Thyroid gland (tissue), 4 donors: ENCODE results near the gene GTF3C4. TPM values are rescaled to one million over a fixed set of nuclear protein-coding genes. Genes with fewer than 3 reads are reported as not detected.
"Not testable (repeated sequence)": the region's sequence is repeated elsewhere in the genome, so short reads cannot be mapped to it uniquely, and the experiment has no call there.

Experiments used
- DNase-seq, 2 donors: peaks; one replicate each; pipeline ENCODE4 v3.0.0-alpha.2; 2019
- H3K27ac ChIP-seq, 3 donors: fragments of 200-600 bp; sonication (generic); 1 replicate in 2 of 3; 2 replicates in 1 of 3; pipeline ENCODE4 v1.5.1; 2016 to 2019; ENCODE audit warnings: mild to moderate bottlenecking in 1 of 3, moderate library complexity in 1 of 3
- H3K27me3 ChIP-seq: fragments of 200-600 bp; sonication (generic); one replicate; pipeline ENCODE4 v1.5.1; 2019
- H3K36me3 ChIP-seq, 2 donors: fragments of 200-600 bp; sonication (generic); one replicate each; pipeline ENCODE4 v1.5.1; 2016 to 2019
- H3K4me1 ChIP-seq, 2 donors: fragments of 200-600 bp; sonication (generic); one replicate each; pipeline ENCODE4 v1.5.1; 2017 to 2019
- H3K4me3 ChIP-seq, 3 donors: fragments of 200-600 bp; sonication (generic); replicated peaks in 1 of 3; 1 replicate in 2 of 3; 2 replicates in 1 of 3; pipeline ENCODE4 v1.5.1; 2016; ENCODE audit warnings: mild to moderate bottlenecking in 1 of 3
- H3K9me3 ChIP-seq: fragments of 200-600 bp; sonication (generic); one replicate; pipeline ENCODE4 v1.5.1; 2017
- POLR2A ChIP-seq, 2 donors: fragments of 450-650 bp; IDR thresholded peaks; one replicate each; pipeline ENCODE4 v1.6.1; 2017; ENCODE audit warnings: antibody characterized with exemption in 2 of 2, mild to moderate bottlenecking in 2 of 2, moderate library complexity in 1 of 2
- WGBS, 2 donors: methylation state at CpG; one replicate each; pipeline ENCODE4 v1.1.5; 2017; 5-methylcytosine and 5-hydroxymethylcytosine counted together
- intact Hi-C: fragments of 100-400 bp; cut with DNase I; formaldehyde crosslinking; loops from one replicate; pipeline ENCODE4 v1.15.1; 2023
- total RNA-seq, 4 donors: library from RNA; depleted of rRNA; stranded (reverse); fragments of >200 nt; gene quantifications; one replicate each; pipeline ENCODE4 v1.2.3, GENCODE V29; 2016
- TF ChIP-seq, protein P1 (sequence below), 6 experiments: fragments of 200-600 bp in 3 of 6; fragments of 450-650 bp in 3 of 6; sonication (generic) in 3 of 6; IDR thresholded peaks; one replicate each; pipeline ENCODE4 v1.5.1; 2016 to 2019; ENCODE audit warnings: antibody characterized with exemption in 6 of 6, mild to moderate bottlenecking in 2 of 6, inconsistent platforms in 1 of 6, moderate library complexity in 1 of 6

GTF3C4 gene
- total RNA-seq, 4 donors from 2014 or later, result 20.5 to 25.0 (median 22.1) TPM

DNA sequence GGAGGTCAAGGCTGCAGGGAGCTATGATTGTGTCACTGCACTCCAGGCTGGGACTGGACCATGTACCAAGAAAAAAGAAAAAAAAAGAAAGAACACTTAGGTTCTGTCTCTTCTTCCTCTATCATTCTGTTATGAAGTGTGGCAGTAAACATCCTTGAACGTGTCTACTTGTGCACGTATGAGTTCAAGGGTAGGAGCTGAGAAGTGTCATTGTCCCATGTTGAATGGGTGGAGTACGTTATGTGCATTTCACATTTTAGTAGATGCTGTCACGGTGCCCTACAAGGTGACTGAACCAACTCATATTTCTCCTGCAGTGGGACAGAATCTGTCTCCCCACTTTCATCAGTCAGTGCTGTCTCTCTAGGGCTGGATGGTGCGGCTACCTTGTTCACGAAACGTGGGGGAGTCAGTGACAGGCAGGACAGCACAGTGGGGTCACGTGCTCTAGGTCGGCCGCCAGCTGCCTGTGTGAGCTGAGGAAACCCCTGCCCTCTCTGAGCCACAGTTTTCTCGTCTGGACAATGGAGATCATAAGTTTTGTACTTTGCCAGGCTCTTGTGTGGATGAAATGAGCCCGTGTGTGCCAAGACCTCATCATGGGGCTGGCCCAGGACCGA is 47.2 kb downstream of the GTF3C4 start:
- intact Hi-C loops, result no loop called here
- H3K27ac ChIP-seq, result no peak overlapping the region
- H3K9me3 ChIP-seq, result no peaks in the 10 kb centered on the region
- no peaks in the 10 kb centered on the region for H3K4me1 ChIP-seq
- TF ChIP-seq, protein P1, sequence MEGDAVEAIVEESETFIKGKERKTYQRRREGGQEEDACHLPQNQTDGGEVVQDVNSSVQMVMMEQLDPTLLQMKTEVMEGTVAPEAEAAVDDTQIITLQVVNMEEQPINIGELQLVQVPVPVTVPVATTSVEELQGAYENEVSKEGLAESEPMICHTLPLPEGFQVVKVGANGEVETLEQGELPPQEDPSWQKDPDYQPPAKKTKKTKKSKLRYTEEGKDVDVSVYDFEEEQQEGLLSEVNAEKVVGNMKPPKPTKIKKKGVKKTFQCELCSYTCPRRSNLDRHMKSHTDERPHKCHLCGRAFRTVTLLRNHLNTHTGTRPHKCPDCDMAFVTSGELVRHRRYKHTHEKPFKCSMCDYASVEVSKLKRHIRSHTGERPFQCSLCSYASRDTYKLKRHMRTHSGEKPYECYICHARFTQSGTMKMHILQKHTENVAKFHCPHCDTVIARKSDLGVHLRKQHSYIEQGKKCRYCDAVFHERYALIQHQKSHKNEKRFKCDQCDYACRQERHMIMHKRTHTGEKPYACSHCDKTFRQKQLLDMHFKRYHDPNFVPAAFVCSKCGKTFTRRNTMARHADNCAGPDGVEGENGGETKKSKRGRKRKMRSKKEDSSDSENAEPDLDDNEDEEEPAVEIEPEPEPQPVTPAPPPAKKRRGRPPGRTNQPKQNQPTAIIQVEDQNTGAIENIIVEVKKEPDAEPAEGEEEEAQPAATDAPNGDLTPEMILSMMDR (IDR thresholded peaks at IDR 0.05), result no peak
- no peak for TF ChIP-seq POLR2A (IDR thresholded peaks at IDR 0.05)
- no peak overlapping the region for H3K4me3 ChIP-seq
- no peaks in the 10 kb centered on the region for H3K27me3 ChIP-seq
- no peaks in the 10 kb centered on the region for H3K36me3 ChIP-seq
- 71 to 74% methylated on average over 12 to 13 of the region's 13 CpGs for WGBS, 2 donors
- no peak for DNase-seq

DNA sequence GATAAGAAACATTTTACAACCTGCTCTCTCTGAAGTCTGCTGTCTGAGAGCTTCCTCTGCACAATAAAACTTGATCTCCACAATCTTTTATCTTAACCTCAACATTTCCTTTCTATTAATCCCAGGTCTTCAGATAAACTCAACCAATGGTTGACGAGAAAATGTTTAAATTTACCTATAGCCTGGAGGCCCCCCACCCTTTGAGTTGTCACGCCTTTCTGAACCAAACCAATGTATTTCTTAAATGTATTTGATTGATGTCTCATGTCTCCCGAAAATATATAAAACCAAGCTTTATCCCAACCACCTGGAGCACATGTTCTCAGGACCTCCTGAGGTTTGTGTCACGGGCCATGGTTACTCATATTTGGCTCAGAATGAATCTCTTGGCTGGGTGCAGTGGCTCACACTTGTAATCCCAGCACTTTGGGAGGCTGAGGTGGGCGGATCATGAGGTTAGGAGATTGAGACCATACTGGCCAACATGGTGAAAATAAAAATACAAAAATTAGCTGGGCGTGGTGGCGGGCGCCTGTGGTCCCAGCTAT is 48.2 kb downstream of the GTF3C4 start:
- H3K9me3 ChIP-seq, H3K4me3 ChIP-seq, H3K4me1 ChIP-seq, intact Hi-C loops, H3K27ac ChIP-seq, DNase-seq, H3K27me3 ChIP-seq, H3K36me3 ChIP-seq: not testable (repeated sequence)
- WGBS, 2 donors, result 81 to 86% methylated on average over 8 of the region's 8 CpGs

DNA sequence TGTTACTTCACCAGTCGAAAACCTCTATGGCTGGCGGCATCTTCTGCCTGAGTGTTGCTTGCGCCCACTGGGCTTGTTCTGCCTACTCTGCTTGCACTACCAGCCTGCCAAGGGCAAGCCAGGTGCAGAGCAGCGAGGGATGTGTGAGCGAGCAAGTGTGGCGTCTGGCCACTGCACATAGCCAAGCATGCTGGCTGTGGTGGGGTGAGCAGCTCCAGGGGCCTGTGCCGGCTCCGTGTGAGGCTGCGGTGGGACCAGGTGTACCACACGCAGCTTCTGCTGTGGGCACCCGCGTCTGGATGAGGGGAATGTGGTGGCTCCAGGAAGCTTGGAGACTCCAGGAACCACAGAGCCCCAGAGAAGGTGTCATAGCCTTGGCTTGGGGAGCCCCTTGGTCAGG is 51.4 kb downstream of the GTF3C4 start:
- Histone ChIP-seq H3K27me3 (no peaks in the 10 kb centered on the region), H3K4me1 (no peaks in the 10 kb centered on the region), H3K9me3 (no peaks in the 10 kb centered on the region), H3K36me3 (no peaks in the 10 kb centered on the region), H3K4me3 (no peak overlapping the region), H3K27ac (no peak overlapping the region)
- TF ChIP-seq, protein P1 (IDR thresholded peaks at IDR 0.05), result no peak
- no peak for TF ChIP-seq POLR2A (IDR thresholded peaks at IDR 0.05)
- WGBS, 2 donors, result 86 to 91% methylated on average over 10 to 11 of the region's 12 CpGs
- intact Hi-C loops, result no loop called here
- DNase-seq, result no peak

DNA sequence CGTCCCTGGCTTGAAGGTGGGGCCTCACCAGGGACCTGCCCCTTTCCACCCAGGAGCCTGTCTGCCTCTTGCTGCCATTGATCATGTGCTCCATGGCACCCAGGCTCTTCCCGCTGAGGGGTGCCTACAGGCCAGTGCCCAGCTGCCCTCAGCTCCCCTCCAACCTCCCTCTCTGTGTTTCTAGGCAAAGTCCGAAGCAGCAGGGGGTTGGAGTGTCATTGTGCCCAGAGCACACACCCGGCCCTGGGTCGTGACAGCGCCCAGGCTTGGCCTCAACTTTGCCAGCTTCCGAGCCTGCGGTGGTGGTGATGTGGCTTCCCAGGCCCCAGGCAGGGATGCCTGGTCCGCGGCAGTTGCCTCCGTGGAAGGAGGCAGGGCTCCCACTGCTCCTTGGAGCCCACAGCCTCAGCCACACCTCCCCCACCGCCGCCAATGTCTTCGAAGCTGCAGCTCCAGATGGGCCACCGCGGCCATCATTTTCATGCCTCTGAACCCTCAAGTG is 52.4 kb downstream of the GTF3C4 start:
- no peak overlapping the region for H3K4me3 ChIP-seq
- no peaks in the 10 kb centered on the region for H3K9me3 ChIP-seq
- H3K36me3 ChIP-seq, result no peaks in the 10 kb centered on the region
- WGBS, 2 donors, result 74 to 83% methylated on average over 8 to 13 of the region's 16 CpGs
- H3K4me1 ChIP-seq, result no peaks in the 10 kb centered on the region
- TF ChIP-seq, protein P1 (IDR thresholded peaks at IDR 0.05), result no peak
- TF ChIP-seq POLR2A (IDR thresholded peaks at IDR 0.05), result no peak
- intact Hi-C loops, result no loop called here
- H3K27me3 ChIP-seq, result no peaks in the 10 kb centered on the region
- H3K27ac ChIP-seq, result no peak overlapping the region
- no peak for DNase-seq

DNA sequence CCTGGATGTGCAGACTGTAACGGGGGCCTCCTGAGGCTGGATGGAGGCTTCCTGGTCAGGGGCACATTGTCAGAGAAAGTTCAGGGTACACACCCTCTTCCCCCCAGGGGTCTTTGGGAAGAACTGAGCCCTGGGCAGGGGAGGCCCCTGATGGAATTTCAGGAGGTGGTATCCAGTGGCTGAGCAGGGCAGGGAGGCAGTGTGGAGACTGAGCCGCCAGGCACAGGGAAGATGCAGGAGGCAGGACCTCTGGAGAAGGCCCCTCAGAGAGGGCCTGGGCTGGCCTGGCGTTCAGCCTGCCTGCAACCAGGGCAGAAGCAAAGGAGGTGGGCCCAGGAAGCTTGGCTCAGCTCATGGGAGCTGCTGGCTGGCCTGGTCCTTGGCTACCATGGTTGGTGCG is 53.5 kb downstream of the GTF3C4 start:
- no peak overlapping the region for H3K27ac ChIP-seq
- TF ChIP-seq, protein P1 (IDR thresholded peaks at IDR 0.05), result no peak
- TF ChIP-seq POLR2A (IDR thresholded peaks at IDR 0.05), result no peak
- H3K4me3 ChIP-seq, result no peak overlapping the region
- H3K27me3 ChIP-seq, result no peaks in the 10 kb centered on the region
- intact Hi-C loops, result no loop called here
- no peaks in the 10 kb centered on the region for H3K9me3 ChIP-seq
- DNase-seq, result no peak
- 93% methylated on average over 4 of the region's 4 CpGs for WGBS, 2 donors
- H3K4me1 ChIP-seq, result no peaks in the 10 kb centered on the region
- no peaks in the 10 kb centered on the region for H3K36me3 ChIP-seq
